Measurements from ENCODE around the gene ZBTB16. TPM values are rescaled to one million over a fixed set of nuclear protein-coding genes. Genes with fewer than 3 reads are reported as not detected.

Gene ZBTB16
- polyA plus RNA-seq, 1 donor from 2014 or later, result 0.45 TPM

DNA sequence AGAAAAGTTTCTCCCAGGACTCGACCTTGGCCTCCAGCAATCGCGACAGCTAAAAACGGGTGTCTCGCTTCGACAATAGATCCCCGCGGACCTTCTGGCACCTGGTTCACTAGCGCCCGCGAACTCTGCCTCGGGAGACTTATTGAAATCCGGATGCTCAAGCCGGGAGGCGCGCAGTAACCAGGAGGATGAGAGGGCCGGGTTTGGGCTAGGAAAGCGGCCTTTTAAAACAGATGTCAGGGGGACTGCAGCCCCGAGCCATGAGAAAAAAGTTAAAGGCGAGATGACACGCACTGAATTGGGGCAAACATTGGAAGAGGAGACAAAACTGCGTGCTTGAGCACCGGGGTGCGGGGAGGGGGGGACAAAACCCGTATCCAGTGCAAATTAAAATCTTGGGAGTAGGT, 637 bp upstream of the ZBTB16 start:
- H4K20me1 ChIP-seq (ENCODE audit: insufficient read depth), result no peaks in the 10 kb centered on the region
- no peaks in the 10 kb centered on the region for H3K36me3 ChIP-seq (ENCODE audit: insufficient read depth, low read length)
- H3K4me3 ChIP-seq (ENCODE audit: low read length), result peak overlapping the region; percentile 94
- H3K9me2 ChIP-seq (ENCODE audit: insufficient read depth, low read length), result no peaks in the 10 kb centered on the region
- peaks cover 27% of the 10 kb centered on the region for H3K79me2 ChIP-seq (replicated peaks; ENCODE audit: insufficient read depth, low read length)
- H3K9ac ChIP-seq (ENCODE audit: low read length), result peak overlapping the region; percentile 60
- H2AFZ ChIP-seq (ENCODE audit: low read depth, low read length), result no peak overlapping the region
- TF ChIP-seq EZH2 (IDR thresholded peaks at IDR 0.05; ENCODE audit: borderline replicate concordance, insufficient read depth, low read length, poor library complexity, severe bottlenecking) (no peak), RAD21 (conservative IDR thresholded peaks at IDR 0.05) (no peak), EP300 (conservative IDR thresholded peaks at IDR 0.05; ENCODE audit: poor library complexity, severe bottlenecking) (no peak), POLR2AphosphoS5 (IDR thresholded peaks at IDR 0.05) (no peak), SMC3 (conservative IDR thresholded peaks at IDR 0.05; ENCODE audit: poor library complexity) (no peak), TAF1 (IDR thresholded peaks at IDR 0.05; ENCODE audit: low read depth) (no peak), MXI1 (conservative IDR thresholded peaks at IDR 0.05; ENCODE audit: poor library complexity, severe bottlenecking) (no peak)
- TF ChIP-seq, protein P1, sequence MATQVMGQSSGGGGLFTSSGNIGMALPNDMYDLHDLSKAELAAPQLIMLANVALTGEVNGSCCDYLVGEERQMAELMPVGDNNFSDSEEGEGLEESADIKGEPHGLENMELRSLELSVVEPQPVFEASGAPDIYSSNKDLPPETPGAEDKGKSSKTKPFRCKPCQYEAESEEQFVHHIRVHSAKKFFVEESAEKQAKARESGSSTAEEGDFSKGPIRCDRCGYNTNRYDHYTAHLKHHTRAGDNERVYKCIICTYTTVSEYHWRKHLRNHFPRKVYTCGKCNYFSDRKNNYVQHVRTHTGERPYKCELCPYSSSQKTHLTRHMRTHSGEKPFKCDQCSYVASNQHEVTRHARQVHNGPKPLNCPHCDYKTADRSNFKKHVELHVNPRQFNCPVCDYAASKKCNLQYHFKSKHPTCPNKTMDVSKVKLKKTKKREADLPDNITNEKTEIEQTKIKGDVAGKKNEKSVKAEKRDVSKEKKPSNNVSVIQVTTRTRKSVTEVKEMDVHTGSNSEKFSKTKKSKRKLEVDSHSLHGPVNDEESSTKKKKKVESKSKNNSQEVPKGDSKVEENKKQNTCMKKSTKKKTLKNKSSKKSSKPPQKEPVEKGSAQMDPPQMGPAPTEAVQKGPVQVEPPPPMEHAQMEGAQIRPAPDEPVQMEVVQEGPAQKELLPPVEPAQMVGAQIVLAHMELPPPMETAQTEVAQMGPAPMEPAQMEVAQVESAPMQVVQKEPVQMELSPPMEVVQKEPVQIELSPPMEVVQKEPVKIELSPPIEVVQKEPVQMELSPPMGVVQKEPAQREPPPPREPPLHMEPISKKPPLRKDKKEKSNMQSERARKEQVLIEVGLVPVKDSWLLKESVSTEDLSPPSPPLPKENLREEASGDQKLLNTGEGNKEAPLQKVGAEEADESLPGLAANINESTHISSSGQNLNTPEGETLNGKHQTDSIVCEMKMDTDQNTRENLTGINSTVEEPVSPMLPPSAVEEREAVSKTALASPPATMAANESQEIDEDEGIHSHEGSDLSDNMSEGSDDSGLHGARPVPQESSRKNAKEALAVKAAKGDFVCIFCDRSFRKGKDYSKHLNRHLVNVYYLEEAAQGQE (IDR thresholded peaks at IDR 0.05; ENCODE audit: borderline replicate concordance), result no peak
- TF ChIP-seq, protein P2, sequence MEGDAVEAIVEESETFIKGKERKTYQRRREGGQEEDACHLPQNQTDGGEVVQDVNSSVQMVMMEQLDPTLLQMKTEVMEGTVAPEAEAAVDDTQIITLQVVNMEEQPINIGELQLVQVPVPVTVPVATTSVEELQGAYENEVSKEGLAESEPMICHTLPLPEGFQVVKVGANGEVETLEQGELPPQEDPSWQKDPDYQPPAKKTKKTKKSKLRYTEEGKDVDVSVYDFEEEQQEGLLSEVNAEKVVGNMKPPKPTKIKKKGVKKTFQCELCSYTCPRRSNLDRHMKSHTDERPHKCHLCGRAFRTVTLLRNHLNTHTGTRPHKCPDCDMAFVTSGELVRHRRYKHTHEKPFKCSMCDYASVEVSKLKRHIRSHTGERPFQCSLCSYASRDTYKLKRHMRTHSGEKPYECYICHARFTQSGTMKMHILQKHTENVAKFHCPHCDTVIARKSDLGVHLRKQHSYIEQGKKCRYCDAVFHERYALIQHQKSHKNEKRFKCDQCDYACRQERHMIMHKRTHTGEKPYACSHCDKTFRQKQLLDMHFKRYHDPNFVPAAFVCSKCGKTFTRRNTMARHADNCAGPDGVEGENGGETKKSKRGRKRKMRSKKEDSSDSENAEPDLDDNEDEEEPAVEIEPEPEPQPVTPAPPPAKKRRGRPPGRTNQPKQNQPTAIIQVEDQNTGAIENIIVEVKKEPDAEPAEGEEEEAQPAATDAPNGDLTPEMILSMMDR (IDR thresholded peaks at IDR 0.05; ENCODE audit: poor library complexity, severe bottlenecking), result no peak
- peak overlapping the region; percentile 64 for H3K4me2 ChIP-seq (ENCODE audit: low read length)
- H3K27me3 ChIP-seq (ENCODE audit: insufficient read depth, low read depth, low read length), result peaks cover 21% of the 10 kb centered on the region
- no peaks in the 10 kb centered on the region for H3F3A ChIP-seq (ENCODE audit: insufficient read depth, low read length, poor library complexity, severe bottlenecking)
- no peak overlapping the region for H3K27ac ChIP-seq (ENCODE audit: low read length)
- H3K9me3 ChIP-seq (ENCODE audit: low read length), result no peaks in the 10 kb centered on the region

DNA sequence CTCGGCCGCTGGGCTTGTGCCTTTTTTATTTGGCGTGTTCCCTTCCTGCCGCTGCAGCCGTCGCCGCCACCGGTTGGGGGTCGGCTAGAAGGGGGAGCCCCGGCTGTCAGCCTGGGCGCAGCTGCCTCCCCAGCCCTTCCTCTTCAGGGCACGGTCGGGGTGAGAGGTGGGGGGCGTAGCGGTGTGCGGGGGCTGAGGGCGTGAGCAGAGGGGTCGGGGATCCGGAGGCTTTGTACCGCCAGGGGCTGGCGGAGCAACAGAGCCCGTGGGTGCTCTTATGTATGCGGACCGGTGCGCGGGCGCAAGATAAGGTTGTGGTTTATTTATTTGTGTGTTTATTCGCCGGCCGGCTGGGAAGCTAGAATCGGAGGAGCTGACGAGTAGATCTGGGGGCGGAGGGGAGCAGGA, 477 bp downstream of the ZBTB16 start:
- H3K27ac ChIP-seq (ENCODE audit: low read length), result peak overlapping the region; percentile 2
- TF ChIP-seq, protein P2 (IDR thresholded peaks at IDR 0.05; ENCODE audit: poor library complexity, severe bottlenecking), result no peak
- TF ChIP-seq EZH2 (IDR thresholded peaks at IDR 0.05; ENCODE audit: borderline replicate concordance, insufficient read depth, low read length, poor library complexity, severe bottlenecking) (no peak), TAF1 (IDR thresholded peaks at IDR 0.05; ENCODE audit: low read depth) (no peak), SMC3 (conservative IDR thresholded peaks at IDR 0.05; ENCODE audit: poor library complexity) (no peak), EP300 (conservative IDR thresholded peaks at IDR 0.05; ENCODE audit: poor library complexity, severe bottlenecking) (no peak), RAD21 (conservative IDR thresholded peaks at IDR 0.05) (no peak)
- TF ChIP-seq, protein P1 (IDR thresholded peaks at IDR 0.05; ENCODE audit: borderline replicate concordance), result no peak

More for the DNA sequence above, 477 bp downstream of the ZBTB16 start:
- Histone ChIP-seq H3K27me3 (ENCODE audit: insufficient read depth, low read depth, low read length) (peaks cover 21% of the 10 kb centered on the region), H3F3A (ENCODE audit: insufficient read depth, low read length, poor library complexity, severe bottlenecking) (no peaks in the 10 kb centered on the region), H3K79me2 (replicated peaks; ENCODE audit: insufficient read depth, low read length) (peaks cover 37% of the 10 kb centered on the region), H3K9me3 (ENCODE audit: low read length) (no peaks in the 10 kb centered on the region), H3K9ac (ENCODE audit: low read length) (peak overlapping the region; percentile 63), H3K4me2 (ENCODE audit: low read length) (peak overlapping the region; percentile 47), H2AFZ (ENCODE audit: low read depth, low read length) (peak overlapping the region; percentile 51), H3K4me3 (ENCODE audit: low read length) (peak overlapping the region; percentile 94), H4K20me1 (ENCODE audit: insufficient read depth) (no peaks in the 10 kb centered on the region), H3K9me2 (ENCODE audit: insufficient read depth, low read length) (no peaks in the 10 kb centered on the region), H3K36me3 (ENCODE audit: insufficient read depth, low read length) (no peaks in the 10 kb centered on the region)
